HepG2 (cell line): ENCODE data around the gene CLDN7.

Source experiments
- CBX5 ChIP-seq: sonication (generic); formaldehyde crosslinking; IDR thresholded peaks from 2 replicates; pipeline ENCODE4 v1.4.0; 2020; ENCODE audit warnings: missing genetic modification reagents, borderline replicate concordance
- EZH2 ChIP-seq: conservative IDR thresholded peaks from 2 replicates; pipeline ENCODE4 v1.6.1; 2012; ENCODE audit warnings: mild to moderate bottlenecking, low read depth, low read length, moderate library complexity
- FOXM1 ChIP-seq: sonication (generic); formaldehyde crosslinking; IDR thresholded peaks from 2 replicates; pipeline ENCODE4 v1.5.0; 2020; ENCODE audit warnings: missing genetic modification reagents
- MAZ ChIP-seq, 2 experiments: sonication (generic) in 1 of 2; formaldehyde crosslinking in 1 of 2; IDR thresholded peaks; 2 replicates each; pipeline versions ENCODE4 v1.5.0 to v1.6.1; 2012 to 2020; ENCODE audit warnings: low read depth in 2 of 2, mild to moderate bottlenecking in 2 of 2, borderline replicate concordance in 1 of 2, improper control_type of control experiment in 1 of 2, low read length in 1 of 2, missing genetic modification reagents in 1 of 2, moderate library complexity in 1 of 2
- MLLT10 ChIP-seq: sonication (generic); formaldehyde crosslinking; IDR thresholded peaks from 2 replicates; pipeline ENCODE4 v1.4.0; 2020; ENCODE audit warnings: missing genetic modification reagents
- SRSF9 ChIP-seq: fragments of 200-400 bp; formaldehyde crosslinking; IDR thresholded peaks from 2 replicates; pipeline ENCODE4 v1.6.1; 2018; ENCODE audit warnings: borderline replicate concordance, mild to moderate bottlenecking, low read depth, low read length; ENCODE audit not compliant: insufficient read depth, poor library complexity, severe bottlenecking
- STAG1 ChIP-seq: sonication (generic); formaldehyde crosslinking; IDR thresholded peaks from 2 replicates; pipeline ENCODE4 v1.4.0; 2020; ENCODE audit warnings: missing genetic modification reagents
- ZFX ChIP-seq: sonication (generic); formaldehyde crosslinking; IDR thresholded peaks from 2 replicates; pipeline ENCODE4 v1.4.0; 2020; ENCODE audit warnings: mild to moderate bottlenecking, low read depth, missing genetic modification reagents, moderate library complexity
- TF ChIP-seq, protein P1 (sequence below): sonication (generic); formaldehyde crosslinking; IDR thresholded peaks from 2 replicates; pipeline ENCODE4 v1.4.0; 2020; ENCODE audit warnings: missing genetic modification reagents
- TF ChIP-seq, protein P2 (sequence below): sonication (generic); formaldehyde crosslinking; IDR thresholded peaks from 2 replicates; pipeline ENCODE4 v1.4.0; 2020; ENCODE audit warnings: missing genetic modification reagents
- TF ChIP-seq, protein P3 (sequence below), 2 experiments: sonication (generic) in 1 of 2; formaldehyde crosslinking in 1 of 2; IDR thresholded peaks; 2 replicates each; pipeline versions ENCODE4 v1.5.1 to v1.6.1; 2011 to 2020; ENCODE audit warnings: borderline replicate concordance in 1 of 2, low read depth in 1 of 2, low read length in 1 of 2, mild to moderate bottlenecking in 1 of 2, missing genetic modification reagents in 1 of 2, moderate library complexity in 1 of 2

- TF ChIP-seq, protein P1, sequence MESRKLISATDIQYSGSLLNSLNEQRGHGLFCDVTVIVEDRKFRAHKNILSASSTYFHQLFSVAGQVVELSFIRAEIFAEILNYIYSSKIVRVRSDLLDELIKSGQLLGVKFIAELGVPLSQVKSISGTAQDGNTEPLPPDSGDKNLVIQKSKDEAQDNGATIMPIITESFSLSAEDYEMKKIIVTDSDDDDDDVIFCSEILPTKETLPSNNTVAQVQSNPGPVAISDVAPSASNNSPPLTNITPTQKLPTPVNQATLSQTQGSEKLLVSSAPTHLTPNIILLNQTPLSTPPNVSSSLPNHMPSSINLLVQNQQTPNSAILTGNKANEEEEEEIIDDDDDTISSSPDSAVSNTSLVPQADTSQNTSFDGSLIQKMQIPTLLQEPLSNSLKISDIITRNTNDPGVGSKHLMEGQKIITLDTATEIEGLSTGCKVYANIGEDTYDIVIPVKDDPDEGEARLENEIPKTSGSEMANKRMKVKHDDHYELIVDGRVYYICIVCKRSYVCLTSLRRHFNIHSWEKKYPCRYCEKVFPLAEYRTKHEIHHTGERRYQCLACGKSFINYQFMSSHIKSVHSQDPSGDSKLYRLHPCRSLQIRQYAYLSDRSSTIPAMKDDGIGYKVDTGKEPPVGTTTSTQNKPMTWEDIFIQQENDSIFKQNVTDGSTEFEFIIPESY, result no peak
- no peak for TF ChIP-seq MLLT10 (CRISPR knock-in tag)
- TF ChIP-seq CBX5 (CRISPR knock-in tag), result no peak
- no peak for TF ChIP-seq SRSF9
- TF ChIP-seq, protein P2, sequence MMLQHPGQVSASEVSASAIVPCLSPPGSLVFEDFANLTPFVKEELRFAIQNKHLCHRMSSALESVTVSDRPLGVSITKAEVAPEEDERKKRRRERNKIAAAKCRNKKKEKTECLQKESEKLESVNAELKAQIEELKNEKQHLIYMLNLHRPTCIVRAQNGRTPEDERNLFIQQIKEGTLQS, result no peak
- no peak for TF ChIP-seq FOXM1 (CRISPR knock-in tag)
- no peak for TF ChIP-seq EZH2
- TF ChIP-seq, protein P3, sequence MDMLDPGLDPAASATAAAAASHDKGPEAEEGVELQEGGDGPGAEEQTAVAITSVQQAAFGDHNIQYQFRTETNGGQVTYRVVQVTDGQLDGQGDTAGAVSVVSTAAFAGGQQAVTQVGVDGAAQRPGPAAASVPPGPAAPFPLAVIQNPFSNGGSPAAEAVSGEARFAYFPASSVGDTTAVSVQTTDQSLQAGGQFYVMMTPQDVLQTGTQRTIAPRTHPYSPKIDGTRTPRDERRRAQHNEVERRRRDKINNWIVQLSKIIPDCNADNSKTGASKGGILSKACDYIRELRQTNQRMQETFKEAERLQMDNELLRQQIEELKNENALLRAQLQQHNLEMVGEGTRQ (IDR thresholded peaks at IDR 0.05; ENCODE audit: low read depth, low read length), result no peak
- TF ChIP-seq, protein P3 (CRISPR knock-in tag; IDR thresholded peaks at IDR 0.05; ENCODE audit: borderline replicate concordance), result no peak
- no peak for TF ChIP-seq MAZ (IDR thresholded peaks at IDR 0.05; ENCODE audit: borderline replicate concordance, low read depth, low read length)
- TF ChIP-seq MAZ (CRISPR knock-in tag; IDR thresholded peaks at IDR 0.05; ENCODE audit: low read depth), result no peak
- no peak for TF ChIP-seq ZFX
- no peak for TF ChIP-seq STAG1
Measured at GRCh38 chr17:7260151-7260550, 2.1 kb downstream of the CLDN7 start.
